GM06990 (cell line): ENCODE results near the gene MRPL18.

Experiments used
- DNase-seq: peaks from one replicate; pipeline ENCODE4 v3.0.0-alpha.2; 2011; ENCODE audit not compliant: insufficient read length; ENCODE audit errors: extremely low read depth
- H3K27me3 ChIP-seq: replicated peaks from 2 replicates; pipeline ENCODE4 v1.6.0; 2011; ENCODE audit warnings: low read length; ENCODE audit not compliant: control insufficient read depth, insufficient read depth
- H3K36me3 ChIP-seq: 2 replicates; pipeline ENCODE4 v1.5.1; 2011; ENCODE audit warnings: low read length; ENCODE audit not compliant: control insufficient read depth, insufficient read depth
- H3K4me3 ChIP-seq: replicated peaks from 2 replicates; pipeline ENCODE4 v1.5.1; 2011; ENCODE audit warnings: low read depth, mild to moderate bottlenecking, control low read depth, low read length
- CTCF ChIP-seq: IDR thresholded peaks from 2 replicates; pipeline ENCODE4 v1.5.1; 2011; ENCODE audit warnings: low read length, control low read depth, mild to moderate bottlenecking, inconsistent platforms; ENCODE audit not compliant: insufficient read depth, poor library complexity, severe bottlenecking

The MRPL18 gene

GRCh38 chr6:159753081-159753872 lies 37.0 kb upstream of the MRPL18 start:
- H3K36me3 ChIP-seq = peaks cover 17% of the 10 kb centered on the region
- H3K27me3 ChIP-seq = no peaks in the 10 kb centered on the region
- no peak for TF ChIP-seq CTCF
- no peak for DNase-seq
- H3K4me3 ChIP-seq = no peak overlapping the region

GRCh38 chr6:159754401-159754800 lies 35.9 kb upstream of the MRPL18 start:
- H3K27me3 ChIP-seq = no peaks in the 10 kb centered on the region
- no peak for DNase-seq
- peaks cover 21% of the 10 kb centered on the region for H3K36me3 ChIP-seq
- no peak overlapping the region for H3K4me3 ChIP-seq
- no peak for TF ChIP-seq CTCF

GRCh38 chr6:159754959-159755914 lies 35.0 kb upstream of the MRPL18 start:
- Histone ChIP-seq H3K36me3 (peaks cover 21% of the 10 kb centered on the region), H3K4me3 (no peak overlapping the region), H3K27me3 (no peaks in the 10 kb centered on the region)
- no peak for TF ChIP-seq CTCF
- DNase-seq = no peak

GRCh38 chr6:159756508-159756907 lies 33.8 kb upstream of the MRPL18 start:
- H3K4me3 ChIP-seq = no peak overlapping the region
- DNase-seq = no peak
- no peak for TF ChIP-seq CTCF
- H3K36me3 ChIP-seq = peaks cover 21% of the 10 kb centered on the region
- H3K27me3 ChIP-seq = no peaks in the 10 kb centered on the region

- Histone ChIP-seq H3K27me3 (no peaks in the 10 kb centered on the region), H3K4me3 (no peak overlapping the region), H3K36me3 (peaks cover 17% of the 10 kb centered on the region)
- no peak for TF ChIP-seq CTCF
- no peak for DNase-seq
Observed at GRCh38 chr6:159758031-159759001, 32.0 kb upstream of the MRPL18 start.
